COR-L47 (cell line): ENCODE data around the gene ZIC4.
A peak's percentile ranks its signal among the peaks of the same experiment; 100 is the strongest.

Experiments used
- DNase-seq: peaks from one replicate; lab custom pipeline; 2025; lab: John Stamatoyannopoulos, UW

The ZIC4 gene

GRCh38 chr3:147354623-147355022 lies 51.7 kb downstream of the ZIC4 start:
- DNase-seq: peak; percentile 20

DNA sequence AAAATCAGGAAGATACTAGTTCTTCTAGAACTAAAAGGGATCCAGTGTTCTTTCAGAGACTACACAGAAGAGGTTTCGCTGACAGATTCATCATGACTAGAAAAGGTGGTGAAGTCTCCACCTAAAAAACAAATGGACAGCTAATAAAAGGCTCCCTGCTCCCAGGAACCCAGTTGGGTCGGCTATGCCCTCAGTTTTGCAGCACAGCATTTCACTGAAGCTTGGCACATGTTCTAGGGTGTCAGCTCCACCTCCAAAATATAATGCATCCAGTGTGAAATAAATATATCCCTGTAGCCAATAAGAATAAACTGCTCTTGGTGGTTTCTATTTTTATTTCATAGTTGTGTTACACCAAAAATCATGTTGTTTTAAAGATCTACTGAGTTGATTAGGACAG lies 55.0 kb downstream of the ZIC4 start:
- no peak for DNase-seq

DNA sequence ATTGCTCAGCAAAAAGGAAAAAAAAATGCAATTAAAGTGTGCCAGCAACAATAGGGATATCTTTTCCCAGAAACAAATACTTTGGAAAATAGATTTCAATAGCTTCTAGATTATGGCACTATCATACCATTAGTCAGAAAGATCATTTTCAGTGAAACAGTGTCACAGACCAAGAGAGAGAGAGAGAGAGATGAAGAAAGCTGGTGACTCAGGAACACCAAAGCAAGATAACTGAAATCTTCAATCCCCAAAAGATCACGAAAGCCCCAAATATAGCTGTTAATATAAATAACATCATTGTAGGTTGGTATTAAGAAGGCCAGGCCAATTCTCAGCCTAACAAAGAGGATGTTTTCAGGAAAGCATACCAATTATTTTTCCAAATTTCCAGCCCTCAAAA lies 57.4 kb downstream of the ZIC4 start:
- DNase-seq: no peak

GRCh38 chr3:147343926-147344325 lies 62.4 kb downstream of the ZIC4 start:
- DNase-seq: no peak

GRCh38 chr3:147341727-147342126 lies 64.6 kb downstream of the ZIC4 start:
- DNase-seq: no peak

DNA sequence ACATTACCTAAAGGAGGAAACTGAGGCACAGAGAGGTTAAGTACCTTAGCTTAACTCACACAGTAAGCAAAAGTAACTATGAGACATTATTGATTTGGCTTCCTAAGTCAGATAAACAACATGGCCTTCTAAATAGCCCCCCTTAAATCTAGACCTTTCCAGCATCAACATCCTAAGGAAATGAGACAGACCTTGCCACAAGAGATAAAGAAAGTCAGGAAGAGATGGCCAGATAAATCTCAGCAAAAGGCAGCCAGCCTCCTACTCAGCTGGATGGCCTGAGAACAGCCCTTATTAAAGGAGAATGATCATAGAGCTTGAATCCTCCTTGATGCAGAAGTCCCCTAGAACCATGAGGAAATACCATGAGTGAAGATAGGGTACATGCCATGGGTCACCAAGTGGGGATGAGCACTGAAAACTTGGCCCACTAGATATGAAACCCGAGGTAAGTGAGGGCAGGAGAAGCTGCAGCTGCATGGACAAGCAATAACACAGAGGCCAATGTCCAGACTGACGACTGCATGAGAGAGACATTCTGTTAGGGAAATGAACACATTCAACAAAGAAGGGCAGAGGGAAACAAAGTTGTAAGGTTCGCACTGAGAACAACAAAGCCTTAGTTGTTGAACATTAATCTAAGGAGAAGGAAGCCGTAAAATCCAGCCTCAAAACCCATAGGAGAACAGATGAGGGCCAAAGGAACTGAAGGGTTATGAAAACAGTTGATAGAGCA lies 69.6 kb downstream of the ZIC4 start:
- DNase-seq: no peak
